GM23248 (cell line): ENCODE data around the gene TUBG2.
"Not testable (repeated sequence)": the region's sequence is repeated elsewhere in the genome, so short reads cannot be mapped to it uniquely, and the experiment has no call there.

ENCODE experiments used
- EZH2 ChIP-seq: fragments of 200-600 bp; sonication (generic); IDR thresholded peaks from 2 replicates; pipeline ENCODE4 v1.6.1; 2018; ENCODE audit warnings: antibody characterized with exemption, mild to moderate bottlenecking; ENCODE audit not compliant: insufficient read depth, poor library complexity, severe bottlenecking
- EZH2phosphoT487 ChIP-seq: fragments of 200-600 bp; sonication (generic); IDR thresholded peaks from 2 replicates; pipeline ENCODE4 v1.6.1; 2018; ENCODE audit warnings: antibody characterized with exemption, moderate library complexity, mild to moderate bottlenecking, low read depth; ENCODE audit not compliant: insufficient read depth

DNA sequence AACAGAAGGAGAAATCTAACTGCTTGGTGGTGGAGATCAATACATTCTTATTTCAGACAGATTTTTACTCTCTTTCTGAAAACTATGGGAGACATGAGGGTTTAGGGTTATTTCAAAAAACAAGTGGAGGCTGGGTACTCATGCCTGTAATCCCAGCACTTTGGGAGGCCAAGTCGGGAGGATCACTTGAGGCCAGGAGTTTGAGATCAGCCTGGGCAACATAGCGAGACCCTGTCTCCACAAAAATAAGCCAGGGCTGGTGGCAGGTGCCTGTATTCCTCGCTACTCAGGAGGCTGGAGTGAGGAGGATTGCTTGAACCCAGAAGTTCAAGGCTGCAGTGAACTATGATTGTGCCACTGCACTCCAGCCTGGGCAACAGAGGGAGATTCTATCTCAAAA, 37.1 kb upstream of the TUBG2 start:
- TF ChIP-seq EZH2, EZH2phosphoT487: not testable (repeated sequence)
